ENCODE measurements around the gene DOCK4. TPM values are rescaled to one million over a fixed set of nuclear protein-coding genes. Genes with fewer than 3 reads are reported as not detected.

DOCK4 gene
- total RNA-seq, 1 experiment from 2014 or later, result 4.9 TPM

GRCh38 chr7:112199672-112200071, 6.5 kb downstream of the DOCK4 start:
- Histone ChIP-seq H3K14ac (ENCODE audit: insufficient read depth, low read length) (no peak overlapping the region), H2BK12ac (ENCODE audit: insufficient read length, low read depth, low read length) (no peak overlapping the region), H2BK5ac (ENCODE audit: insufficient read length, low read length) (no peak overlapping the region), H3K79me2 (ENCODE audit: insufficient read depth, low read length) (peaks cover 18% of the 10 kb centered on the region; the same call in 1 of the 2 replicates), H3K4me2 (ENCODE audit: insufficient read depth, insufficient read length, low read length) (no peak overlapping the region), H2BK120ac (ENCODE audit: low read depth, low read length, poor library complexity, severe bottlenecking) (no peak overlapping the region), H3K27me3 (ENCODE audit: insufficient read depth, low read length) (no peaks in the 10 kb centered on the region), H2BK15ac (ENCODE audit: low read depth, low read length) (no peak overlapping the region), H3K23ac (ENCODE audit: insufficient read length, low read depth, low read length) (no peak overlapping the region), H3K79me1 (ENCODE audit: insufficient read depth, low read depth, low read length, poor library complexity, severe bottlenecking) (no peaks in the 10 kb centered on the region), H4K20me1 (ENCODE audit: control insufficient read depth, insufficient read depth, insufficient read length) (no peaks in the 10 kb centered on the region), H2AK5ac (ENCODE audit: insufficient read length, low read length) (no peak overlapping the region), H2BK20ac (ENCODE audit: low read depth, low read length, poor library complexity, severe bottlenecking) (no peak overlapping the region), H3K56ac (ENCODE audit: insufficient read length, low read depth, low read length) (no peak overlapping the region), H3K27ac (ENCODE audit: insufficient read length, low read depth, low read length) (no peak overlapping the region), H3K9me3 (ENCODE audit: control insufficient read depth, low read depth, low read length) (no peaks in the 10 kb centered on the region), H4K8ac (replicated peaks; ENCODE audit: insufficient read length, low read depth, low read length) (no peak overlapping the region), H2AFZ (ENCODE audit: low read length) (no peak overlapping the region), H3K4me1 (ENCODE audit: insufficient read depth, low read length) (peaks cover 3% of the 10 kb centered on the region; the same call in 1 of the 2 replicates), H3K4ac (ENCODE audit: low read depth, low read length) (no peak overlapping the region), H3T11ph (ENCODE audit: low read length) (no peak overlapping the region), H4K91ac (ENCODE audit: insufficient read length, low read depth, low read length) (no peak overlapping the region), H3K23me2 (ENCODE audit: insufficient read length, low read depth, low read length, poor library complexity, severe bottlenecking) (peaks cover 9% of the 10 kb centered on the region), H3K9ac (ENCODE audit: extremely low read depth, insufficient read length, low read length) (no peak overlapping the region), H3K18ac (ENCODE audit: insufficient read length, low read depth, low read length) (no peak overlapping the region), H4K5ac (ENCODE audit: insufficient read length, low read depth, low read length) (no peak overlapping the region)
- no CpG with 5 or more reads among the region's 1 CpG for WGBS (ENCODE audit: extremely low coverage, insufficient read length, low lambda C conversion rate)
- Mint-ChIP-seq H3K4me1 (peaks cover 14 to 19% of the 10 kb centered on the region in 2 experiments), H3K27me3 (ENCODE audit: low read depth) (peaks cover 18% of the 10 kb centered on the region), H3K9me3 (no peaks in the 10 kb centered on the region; a peak in 1 of 5 replicates), H3K27ac (no peak overlapping the region), H3K4me3 (no peak overlapping the region), H3K36me3 (ENCODE audit: insufficient read depth in 1 of 3, low read depth in 3 of 3) (no peaks in the 10 kb centered on the region)
- TF ChIP-seq CTCF (conservative IDR thresholded peaks at IDR 0.05), result no peak
- DNase-seq, result no peak
